DMS153 treated with DMSO at 0.1 percent for 48 hours (cell line): ENCODE measurements around the gene CST1.
"Not testable (repeated sequence)": the region's sequence is repeated elsewhere in the genome, so short reads cannot be mapped to it uniquely, and the experiment has no call there.

ENCODE experiments used
- DNase-seq: peaks from one replicate; lab custom pipeline; 2025; ENCODE audit not compliant: unreplicated experiment; lab: John Stamatoyannopoulos, UW

Gene CST1

GRCh38 chr20:23711778-23712177 is 39.0 kb downstream of the CST1 start:
- not testable (repeated sequence) for DNase-seq

DNA sequence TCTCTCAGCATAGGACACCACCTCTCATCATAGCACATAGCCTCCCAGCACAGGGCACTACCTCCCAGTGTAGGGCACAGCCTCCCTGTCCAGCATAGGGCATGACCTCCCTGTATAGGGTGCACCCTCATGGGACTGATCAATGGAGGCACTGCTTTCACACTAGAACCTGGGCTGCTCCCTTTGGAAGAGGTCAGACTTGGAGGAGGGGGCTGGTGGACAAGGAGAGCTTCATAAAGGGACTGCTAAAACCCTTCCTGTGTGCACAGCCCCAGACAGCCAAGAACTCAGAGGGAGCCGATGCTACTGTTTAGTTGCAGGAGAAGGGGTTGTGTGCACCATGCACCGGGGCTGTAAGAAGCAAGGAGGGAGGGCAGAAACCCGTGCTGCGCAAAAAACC is 40.0 kb downstream of the CST1 start:
- DNase-seq = no peak

GRCh38 chr20:23705895-23706294 is 44.8 kb downstream of the CST1 start:
- DNase-seq = no peak

- no peak for DNase-seq
Observed at GRCh38 chr20:23702021-23702420, 48.7 kb downstream of the CST1 start.

DNA sequence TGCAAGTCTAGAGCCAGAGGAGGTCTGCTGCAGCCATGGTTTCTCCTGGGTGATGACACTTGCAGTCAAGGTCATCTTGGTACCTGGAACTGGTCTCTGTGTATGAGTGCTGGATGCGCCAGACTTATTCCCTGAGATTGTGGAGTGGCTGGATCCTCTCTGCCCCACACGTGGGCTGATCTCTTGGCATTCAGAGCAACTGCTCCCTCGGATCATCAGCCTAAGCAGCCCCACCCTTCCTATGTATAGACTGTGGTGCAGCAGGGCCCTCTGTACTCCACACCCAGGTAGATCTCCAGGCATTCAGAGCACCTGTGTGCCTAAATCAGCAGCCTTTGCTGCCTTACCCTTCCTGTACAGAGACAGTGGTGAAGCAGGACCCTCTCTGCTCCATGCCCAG is 49.8 kb downstream of the CST1 start:
- no peak for DNase-seq

DNA sequence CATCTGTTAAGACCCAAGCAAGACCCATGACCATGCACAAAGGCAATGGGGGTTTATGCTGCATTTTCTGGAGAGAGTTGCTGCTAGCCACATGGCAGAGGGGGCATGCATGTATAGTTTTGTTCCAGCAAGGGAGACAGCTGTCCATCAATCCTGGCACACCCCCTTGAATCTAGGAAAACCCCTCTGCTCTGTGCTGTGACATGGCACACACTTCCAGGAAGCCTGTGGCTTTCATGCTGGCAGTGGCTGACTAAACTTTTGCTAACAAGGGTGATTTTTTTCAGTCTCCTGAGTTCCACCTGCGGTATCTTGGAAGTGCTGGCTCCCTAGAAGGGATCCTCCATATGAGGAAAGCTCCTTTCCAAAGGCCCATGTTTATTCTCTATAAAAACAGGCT is 52.8 kb downstream of the CST1 start:
- DNase-seq = no peak
